HepG2 (cell line): ENCODE data around the gene PLIN5. TPM values are rescaled to one million over a fixed set of nuclear protein-coding genes. Genes with fewer than 3 reads are reported as not detected.

Source experiments
- ATAC-seq: fragments of 200-7000 bp; cut with Tn5 transposase; 3 replicates; pipeline ENCODE4 v1.9.1; 2020; ENCODE audit warnings: mild to moderate bottlenecking, moderate library complexity
- BruUV-seq: library from RNA; stranded (reverse); fragments of 400-500 nt; replicated peaks from 2 replicates; lab custom pipeline; 2021; lab: Mats Ljungman, UMichigan
- CTCF ChIA-PET: fragments of 300-600 bp; formaldehyde crosslinking; extraction: SDS; loops from one replicate; lab custom pipeline; 2021; ENCODE audit warnings: low total read pairs, inconsistent platforms, low intra/inter-chr PET ratio; lab: Yijun Ruan, JAX
- POLR2A ChIA-PET: fragments of 350-600 bp; sonication (Branson Sonifier 250); formaldehyde crosslinking; loops from one replicate; lab custom pipeline; 2020; ENCODE audit warnings: antibody characterized with exemption, inconsistent platforms; lab: Yijun Ruan, JAX
- DNase-seq: peaks from one replicate; pipeline ENCODE4 v3.0.0-alpha.2; 2015; ENCODE audit warnings: low spot score
- FAIRE-seq: peaks from 3 replicates; lab custom pipeline; 2011; peaks lifted over from hg19 to GRCh38; lab: Jason Lieb, UNC
- H2AFZ ChIP-seq: one replicate; pipeline ENCODE4 v1.6.1; 2011; ENCODE audit warnings: low read length, inconsistent platforms
- H3K27ac ChIP-seq: fragments of 300-600 bp; 3 replicates; pipeline ENCODE4 v1.8.0; 2011; ENCODE audit warnings: mixed run types, mild to moderate bottlenecking, mixed read lengths, low read length, inconsistent platforms; ENCODE audit not compliant: insufficient read depth; ENCODE audit errors: extremely low read length
- H3K27me3 ChIP-seq, 2 experiments: fragments of 200-600 bp in 1 of 2; 2 replicates in 1 of 2; 3 replicates in 1 of 2; pipeline versions ENCODE4 v1.6.0 to v1.8.0; 2011; ENCODE audit warnings: low read length in 2 of 2, mild to moderate bottlenecking in 2 of 2, moderate library complexity in 2 of 2, inconsistent platforms in 1 of 2; ENCODE audit not compliant: insufficient read depth in 2 of 2, control insufficient read depth in 1 of 2
- H3K36me3 ChIP-seq, 2 experiments: fragments of 200-600 bp in 1 of 2; replicated peaks in 1 of 2; 2 replicates in 1 of 2; 3 replicates in 1 of 2; pipeline versions ENCODE4 v1.5.1 to v1.8.0; 2011; ENCODE audit warnings: low read length in 2 of 2, inconsistent platforms in 1 of 2; ENCODE audit not compliant: insufficient read depth in 2 of 2, control insufficient read depth in 1 of 2
- H3K4me1 ChIP-seq: 2 replicates; pipeline ENCODE4 v1.5.1; 2012; ENCODE audit warnings: low read length, inconsistent platforms; ENCODE audit not compliant: insufficient read depth
- H3K4me2 ChIP-seq: 2 replicates; pipeline ENCODE4 v1.6.0; 2011; ENCODE audit warnings: low read depth, low read length, inconsistent platforms
- H3K4me3 ChIP-seq, 3 experiments: fragments of 200-600 bp in 1 of 3; sonication (generic), shearing (Covaris generic) in 1 of 3; replicated peaks in 1 of 3; 2 replicates each; pipeline ENCODE4 v1.5.1; 2011 to 2016; ENCODE audit warnings: low read length in 3 of 3, inconsistent platforms in 2 of 3, low read depth in 2 of 3, mild to moderate bottlenecking in 2 of 3, control low read depth in 1 of 3, mixed read lengths in 1 of 3; ENCODE audit not compliant: insufficient read depth in 1 of 3
- H3K79me2 ChIP-seq: one replicate; pipeline ENCODE4 v1.6.1; 2011; ENCODE audit warnings: low read length, inconsistent platforms; ENCODE audit not compliant: insufficient read depth
- H3K9ac ChIP-seq: 2 replicates; pipeline ENCODE4 v1.6.0; 2011; ENCODE audit warnings: mild to moderate bottlenecking, low read depth, low read length, inconsistent platforms; ENCODE audit not compliant: insufficient read depth
- H3K9me3 ChIP-seq: 2 replicates; pipeline ENCODE4 v1.5.1; 2012; ENCODE audit warnings: mild to moderate bottlenecking, low read length
- H4K20me1 ChIP-seq: 2 replicates; pipeline ENCODE4 v1.6.0; 2011; ENCODE audit warnings: inconsistent platforms, mild to moderate bottlenecking, low read length, moderate library complexity; ENCODE audit not compliant: insufficient read depth
- CTCF ChIP-seq: sonication (generic); formaldehyde crosslinking; IDR thresholded peaks from 2 replicates; pipeline ENCODE4 v1.5.0; 2020; ENCODE audit warnings: mild to moderate bottlenecking, missing genetic modification reagents, moderate library complexity
- FIP1L1 ChIP-seq: fragments of 200-400 bp; formaldehyde crosslinking; IDR thresholded peaks from 2 replicates; pipeline ENCODE4 v1.6.1; 2018; ENCODE audit warnings: low read depth, mild to moderate bottlenecking, low read length, moderate library complexity, borderline replicate concordance; ENCODE audit not compliant: insufficient read depth
- STAG1 ChIP-seq: sonication (generic); formaldehyde crosslinking; IDR thresholded peaks from 2 replicates; pipeline ENCODE4 v1.4.0; 2020; ENCODE audit warnings: missing genetic modification reagents
- ZNF629 ChIP-seq: sonication (generic); formaldehyde crosslinking; conservative IDR thresholded peaks from 2 replicates; pipeline ENCODE4 v1.5.0; 2020; ENCODE audit warnings: missing genetic modification reagents
- ZNF678 ChIP-seq: sonication (generic); formaldehyde crosslinking; IDR thresholded peaks from 2 replicates; pipeline ENCODE4 v1.4.0; 2020; ENCODE audit warnings: mild to moderate bottlenecking, missing genetic modification reagents
- ZNF770 ChIP-seq: sonication (generic); formaldehyde crosslinking; IDR thresholded peaks from 2 replicates; pipeline ENCODE4 v1.5.0; 2020; ENCODE audit warnings: mild to moderate bottlenecking, missing genetic modification reagents
- ZSCAN21 ChIP-seq: sonication (generic); formaldehyde crosslinking; IDR thresholded peaks from 2 replicates; pipeline ENCODE4 v1.8.0; 2022; ENCODE audit warnings: mild to moderate bottlenecking, missing genetic modification reagents, moderate library complexity, borderline replicate concordance
- WGBS: methylation state at CpG from one replicate; pipeline ENCODE4 v1.1.6; 2017; ENCODE audit warnings: low lambda C conversion rate; 5-methylcytosine and 5-hydroxymethylcytosine counted together
- in situ Hi-C: cut with HindIII; loops from 2 replicates; pipeline ENCODE4 v1.10.0; 2017; ENCODE audit warnings: low pct_unique_long_range_greater_than_20kb; ENCODE audit not compliant: extremely low pct_ligation_motif_present
- intact Hi-C: fragments of 100-400 bp; cut with micrococcal nuclease; formaldehyde crosslinking; loops from one replicate; pipeline ENCODE4 v1.10.0; 2022; ENCODE audit not compliant: unreplicated experiment
- polyA plus RNA-seq, 8 experiments: library from polyadenylated mRNA; depleted of rRNA in 3 of 8; stranded (reverse) in 7 of 8; unstranded in 1 of 8; fragments of >200 nt; fragmentation: Illumina TruSeq in 4 of 8; extraction: Trizol in 4 of 8; gene quantifications; 2 replicates each; pipeline versions ENCODE4 v1.2.1 to v1.2.3, GENCODE V29; 2011 to 2016; ENCODE audit warnings: low read depth in 4 of 8, missing spikeins in 1 of 8, mixed read lengths in 1 of 8; ENCODE audit not compliant: insufficient read depth in 1 of 8
- total RNA-seq, 5 experiments: library from RNA; depleted of rRNA; stranded (reverse); fragments of >200 nt; fragmentation: Illumina TruSeq; extraction: Trizol; gene quantifications; 2 replicates each; pipeline ENCODE4 v1.2.3, GENCODE V29; 2016; ENCODE audit warnings: low read depth in 1 of 5

Gene PLIN5
- total and polyA plus RNA-seq, 2 of the 13 experiments (the other 11 are each of a cell fraction or from before 2014, with no cell fraction given): 1.8 to 4.8 TPM

GRCh38 chr19:4495471-4495870, 39.6 kb downstream of the PLIN5 start:
- intact Hi-C loops: no loop called here
- in situ Hi-C loops: no loop called here
- Histone ChIP-seq H3K4me3 (no peak overlapping the region), H3K9ac (no peak overlapping the region), H3K4me1 (no peaks in the 10 kb centered on the region), H3K9me3 (no peaks in the 10 kb centered on the region), H4K20me1 (no peaks in the 10 kb centered on the region), H3K36me3 (peaks cover 30 to 60% of the 10 kb centered on the region in 2 experiments), H3K27me3 (no peaks in the 10 kb centered on the region; a peak in 1 of 5 replicates), H3K27ac (no peak overlapping the region), H2AFZ (no peak overlapping the region), H3K4me2 (no peak overlapping the region), H3K79me2 (no peaks in the 10 kb centered on the region)
- no peak for FAIRE-seq
- POLR2A ChIA-PET: no interaction called here
- DNase-seq: no peak
- 97% methylated on average over 6 of the region's 12 CpGs for WGBS
- CTCF ChIA-PET: no interaction called here
- ATAC-seq: peak; percentile 68
- TF ChIP-seq CTCF (CRISPR knock-in tag): peak; percentile 47
- TF ChIP-seq FIP1L1: no peak
- peak; percentile 25; the same call in 1 of the 2 replicates for TF ChIP-seq STAG1 (CRISPR knock-in tag)
- BruUV-seq: no TSS peak

- ATAC-seq (no peak), DNase-seq (no peak), FAIRE-seq (no peak)
- Histone ChIP-seq H3K4me2 (no peak overlapping the region), H3K79me2 (no peaks in the 10 kb centered on the region), H4K20me1 (no peaks in the 10 kb centered on the region), H3K27ac (no peak overlapping the region), H3K4me1 (no peaks in the 10 kb centered on the region), H3K36me3 (peaks cover 32 to 67% of the 10 kb centered on the region in 2 experiments), H3K9me3 (no peaks in the 10 kb centered on the region), H3K4me3 (no peak overlapping the region), H3K27me3 (no peaks in the 10 kb centered on the region; a peak in 1 of 5 replicates), H3K9ac (no peak overlapping the region), H2AFZ (no peak overlapping the region)
- POLR2A ChIA-PET: no interaction called here
- CTCF ChIA-PET: no interaction called here
- no peak for TF ChIP-seq ZNF629 (CRISPR knock-in tag)
- TF ChIP-seq ZSCAN21: no peak
- 0 out of 2 replicates have a peak, but pooled peaks have one; percentile 20 for TF ChIP-seq ZNF770
- TF ChIP-seq ZNF678 (CRISPR knock-in tag): no peak
- intact Hi-C loops (no loop called here), in situ Hi-C loops (no loop called here)
- no TSS peak for BruUV-seq
- WGBS: 95% methylated on average over 8 of the region's 8 CpGs
Observed at GRCh38 chr19:4494691-4495064, 40.3 kb downstream of the PLIN5 start.
